GM12875 (cell line): ENCODE data around the gene ESAM.
A peak's percentile ranks its signal among the peaks of the same experiment; 100 is the strongest.

Source experiments
- H3K4me3 ChIP-seq: one replicate; pipeline ENCODE4 v1.5.1; 2011; ENCODE audit warnings: low read depth, low read length, control low read depth
- CTCF ChIP-seq: IDR thresholded peaks from 2 replicates; pipeline ENCODE4 v1.5.1; 2011; ENCODE audit warnings: low read depth, mild to moderate bottlenecking, control low read depth, inconsistent platforms, low read length, moderate library complexity, borderline replicate concordance; ENCODE audit not compliant: insufficient read depth

The ESAM gene

GRCh38 chr11:124746621-124747243, 15.4 kb downstream of the ESAM start:
- peak; percentile 75 for TF ChIP-seq CTCF
- peak overlapping the region; percentile 68 for H3K4me3 ChIP-seq

GRCh38 chr11:124745835-124746620, 16.1 kb downstream of the ESAM start:
- peak; percentile 54 for TF ChIP-seq CTCF
- peak overlapping the region; percentile 68 for H3K4me3 ChIP-seq

GRCh38 chr11:124745270-124745834, 16.7 kb downstream of the ESAM start:
- H3K4me3 ChIP-seq: no peak overlapping the region
- TF ChIP-seq CTCF: no peak

GRCh38 chr11:124743050-124743449, 19.0 kb downstream of the ESAM start:
- no peak for TF ChIP-seq CTCF

GRCh38 chr11:124742555-124742954, 19.5 kb downstream of the ESAM start:
- no peak for TF ChIP-seq CTCF
- H3K4me3 ChIP-seq: no peak overlapping the region

More at GRCh38 chr11:124743050-124743449, 19.0 kb downstream of the ESAM start:
- no peak overlapping the region for H3K4me3 ChIP-seq

- 0 out of 2 replicates have a peak, but pooled peaks have one; percentile 26 for TF ChIP-seq CTCF
- peak overlapping the region; percentile 43 for H3K4me3 ChIP-seq
Observed at GRCh38 chr11:124740277-124740882, 21.7 kb downstream of the ESAM start.
